Suprapubic skin (tissue), 4 donors: ENCODE results near the gene FKBP4. TPM values are rescaled to one million over a fixed set of nuclear protein-coding genes. Genes with fewer than 3 reads are reported as not detected.

ENCODE experiments used
- DNase-seq, 2 donors: peaks; one replicate each; pipeline ENCODE4 v3.0.0-alpha.2; 2019; ENCODE audit warnings: low spot score in 2 of 2
- H3K27ac ChIP-seq: fragments of 200-600 bp; sonication (generic); one replicate; pipeline ENCODE4 v1.5.1; 2019
- H3K27me3 ChIP-seq: fragments of 200-600 bp; sonication (generic); one replicate; pipeline ENCODE4 v1.5.1; 2019
- H3K36me3 ChIP-seq: fragments of 200-600 bp; sonication (generic); one replicate; pipeline ENCODE4 v1.5.1; 2019
- H3K4me1 ChIP-seq: fragments of 200-600 bp; sonication (generic); one replicate; pipeline ENCODE4 v1.5.1; 2019
- H3K4me3 ChIP-seq: fragments of 200-600 bp; sonication (generic); one replicate; pipeline ENCODE4 v1.5.1; 2019; ENCODE audit warnings: mild to moderate bottlenecking
- H3K9me3 ChIP-seq: fragments of 200-600 bp; sonication (generic); one replicate; pipeline ENCODE4 v1.5.1; 2019
- EP300 ChIP-seq: sonication (generic); formaldehyde crosslinking; IDR thresholded peaks from one replicate; pipeline ENCODE4 v1.6.1; 2017; ENCODE audit warnings: antibody characterized with exemption
- POLR2A ChIP-seq, 2 donors: fragments of 450-650 bp; IDR thresholded peaks; one replicate each; pipeline ENCODE4 v1.6.1; 2017; ENCODE audit warnings: antibody characterized with exemption in 2 of 2, mild to moderate bottlenecking in 2 of 2, moderate library complexity in 2 of 2
- POLR2AphosphoS5 ChIP-seq, 3 donors: sonication (generic); formaldehyde crosslinking; IDR thresholded peaks; one replicate each; pipeline ENCODE4 v1.6.1; 2017; ENCODE audit warnings: antibody characterized with exemption in 3 of 3
- WGBS: methylation state at CpG from one replicate; pipeline ENCODE4 v1.1.5; 2018; 5-methylcytosine and 5-hydroxymethylcytosine counted together
- total RNA-seq, 4 donors: library from RNA; depleted of rRNA; stranded (reverse); fragments of >200 nt; gene quantifications; one replicate each; pipeline ENCODE4 v1.1.0, GENCODE V29; 2016
- TF ChIP-seq, protein P1 (sequence below), 2 donors: fragments of 200-600 bp in 1 of 2; fragments of 450-650 bp in 1 of 2; sonication (generic) in 1 of 2; IDR thresholded peaks; one replicate each; pipeline ENCODE4 v1.5.1; 2016 to 2019; ENCODE audit warnings: antibody characterized with exemption in 2 of 2, mild to moderate bottlenecking in 1 of 2, moderate library complexity in 1 of 2

The FKBP4 gene
- total RNA-seq, 4 donors from 2014 or later: 54.3 to 65.6 (median 59.5) TPM

- H3K4me3 ChIP-seq: no peak overlapping the region
- no peak for DNase-seq
- WGBS: 85% methylated on average over 9 of the region's 9 CpGs
- peaks cover 31% of the 10 kb centered on the region for H3K36me3 ChIP-seq
- H3K4me1 ChIP-seq: peaks cover 3% of the 10 kb centered on the region
- no peaks in the 10 kb centered on the region for H3K9me3 ChIP-seq
- no peaks in the 10 kb centered on the region for H3K27me3 ChIP-seq
- no peak for TF ChIP-seq POLR2A (IDR thresholded peaks at IDR 0.05)
- no peak for TF ChIP-seq EP300
- no peak for TF ChIP-seq POLR2AphosphoS5 (IDR thresholded peaks at IDR 0.05)
- TF ChIP-seq, protein P1, sequence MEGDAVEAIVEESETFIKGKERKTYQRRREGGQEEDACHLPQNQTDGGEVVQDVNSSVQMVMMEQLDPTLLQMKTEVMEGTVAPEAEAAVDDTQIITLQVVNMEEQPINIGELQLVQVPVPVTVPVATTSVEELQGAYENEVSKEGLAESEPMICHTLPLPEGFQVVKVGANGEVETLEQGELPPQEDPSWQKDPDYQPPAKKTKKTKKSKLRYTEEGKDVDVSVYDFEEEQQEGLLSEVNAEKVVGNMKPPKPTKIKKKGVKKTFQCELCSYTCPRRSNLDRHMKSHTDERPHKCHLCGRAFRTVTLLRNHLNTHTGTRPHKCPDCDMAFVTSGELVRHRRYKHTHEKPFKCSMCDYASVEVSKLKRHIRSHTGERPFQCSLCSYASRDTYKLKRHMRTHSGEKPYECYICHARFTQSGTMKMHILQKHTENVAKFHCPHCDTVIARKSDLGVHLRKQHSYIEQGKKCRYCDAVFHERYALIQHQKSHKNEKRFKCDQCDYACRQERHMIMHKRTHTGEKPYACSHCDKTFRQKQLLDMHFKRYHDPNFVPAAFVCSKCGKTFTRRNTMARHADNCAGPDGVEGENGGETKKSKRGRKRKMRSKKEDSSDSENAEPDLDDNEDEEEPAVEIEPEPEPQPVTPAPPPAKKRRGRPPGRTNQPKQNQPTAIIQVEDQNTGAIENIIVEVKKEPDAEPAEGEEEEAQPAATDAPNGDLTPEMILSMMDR (IDR thresholded peaks at IDR 0.05): no peak
- H3K27ac ChIP-seq: no peak overlapping the region
Measured at GRCh38 chr12:2844786-2845185, 50.0 kb downstream of the FKBP4 start.

DNA sequence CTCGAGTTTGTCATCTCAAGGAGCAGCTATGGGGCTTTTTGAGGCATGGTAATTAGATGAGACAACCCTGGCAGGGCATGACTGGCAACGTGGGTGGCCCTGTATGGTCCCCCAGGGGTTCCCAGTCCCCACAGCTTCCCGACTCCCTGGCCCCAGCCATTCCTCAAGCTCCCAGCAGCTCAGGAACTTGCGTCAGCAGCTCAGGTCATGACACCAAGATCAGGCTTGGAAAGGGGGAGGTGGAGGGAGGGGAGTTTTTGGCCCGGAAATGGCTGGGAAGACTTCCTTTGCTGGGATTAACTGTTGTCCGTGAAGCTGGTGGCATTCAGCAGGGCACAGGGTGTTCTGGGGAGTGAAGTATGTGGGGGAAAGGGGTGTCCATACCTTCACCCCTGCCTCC is 50.5 kb downstream of the FKBP4 start:
- H3K4me1 ChIP-seq: peaks cover 3% of the 10 kb centered on the region
- no peaks in the 10 kb centered on the region for H3K27me3 ChIP-seq
- 38% methylated on average over 6 of the region's 6 CpGs for WGBS
- H3K27ac ChIP-seq: no peak overlapping the region
- no peaks in the 10 kb centered on the region for H3K9me3 ChIP-seq
- TF ChIP-seq POLR2A (IDR thresholded peaks at IDR 0.05) (no peak), POLR2AphosphoS5 (IDR thresholded peaks at IDR 0.05) (no peak)
- peaks cover 34% of the 10 kb centered on the region for H3K36me3 ChIP-seq
- no peak overlapping the region for H3K4me3 ChIP-seq
- DNase-seq: no peak

GRCh38 chr12:2851931-2852330 is 57.2 kb downstream of the FKBP4 start:
- H3K36me3 ChIP-seq: peaks cover 9% of the 10 kb centered on the region
- no peaks in the 10 kb centered on the region for H3K9me3 ChIP-seq
- TF ChIP-seq, protein P1 (IDR thresholded peaks at IDR 0.05): no peak
- TF ChIP-seq POLR2AphosphoS5 (IDR thresholded peaks at IDR 0.05): no peak
- TF ChIP-seq POLR2A (IDR thresholded peaks at IDR 0.05): no peak
- no peak for TF ChIP-seq EP300
- no peak overlapping the region for H3K4me3 ChIP-seq
- no peaks in the 10 kb centered on the region for H3K27me3 ChIP-seq
- no peak for DNase-seq
- H3K4me1 ChIP-seq: no peaks in the 10 kb centered on the region
- WGBS: 91% methylated on average over 3 of the region's 3 CpGs
- no peak overlapping the region for H3K27ac ChIP-seq

DNA sequence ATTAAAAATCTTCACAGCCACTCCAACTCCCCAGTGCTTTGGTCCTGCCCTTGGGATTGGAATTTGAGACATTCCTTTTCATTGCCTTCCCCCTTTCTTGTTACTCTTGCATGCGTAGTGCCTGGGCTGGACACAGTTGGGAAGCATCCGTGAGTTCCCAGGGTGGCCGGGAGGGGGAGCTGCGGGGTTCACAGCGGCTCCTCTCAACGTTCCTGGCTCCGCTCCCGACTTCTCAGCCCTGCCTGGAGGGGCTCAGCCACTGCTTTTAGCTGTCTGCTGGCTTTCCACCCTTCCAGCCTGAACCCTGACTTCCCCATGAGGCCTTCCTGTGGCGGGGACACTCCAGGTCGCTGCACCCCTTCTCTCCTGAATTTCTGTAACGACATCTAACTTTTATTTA is 58.9 kb downstream of the FKBP4 start:
- Histone ChIP-seq H3K4me3 (no peak overlapping the region), H3K9me3 (no peaks in the 10 kb centered on the region), H3K27ac (no peak overlapping the region), H3K36me3 (peaks cover 17% of the 10 kb centered on the region), H3K4me1 (no peaks in the 10 kb centered on the region), H3K27me3 (no peaks in the 10 kb centered on the region)
- DNase-seq: peak; percentile 83 to 87
- TF ChIP-seq POLR2AphosphoS5 (IDR thresholded peaks at IDR 0.05): no peak
- TF ChIP-seq, protein P1 (IDR thresholded peaks at IDR 0.05): peak; percentile 66 to 89
- WGBS: 27% methylated on average over 11 of the region's 11 CpGs

Other genes starting within 250 kb of the FKBP4 start
- 10 to 100 TPM; 22.4 to 93.3 (median 35.8) TPM for gene ITFG2, start 17.7 kb downstream of the FKBP4 start, total RNA-seq
- gene NRIP2, start 40.1 kb downstream of the FKBP4 start, total RNA-seq: 1 to 10 TPM in 3 of 4 donors, under 1 TPM in 1; 0.48 to 4.7 (median 1.9) TPM
- gene TEX52, start 62.1 kb downstream of the FKBP4 start, total RNA-seq: not detected
- gene FOXM1, start 82.2 kb downstream of the FKBP4 start, total RNA-seq: 1 to 10 TPM; 4.1 to 9.2 (median 7.1) TPM
- 10 to 100 TPM; 17.2 to 33.1 (median 21.0) TPM for gene RHNO1, start 82.3 kb downstream of the FKBP4 start, total RNA-seq
- gene TULP3, start 95.9 kb downstream of the FKBP4 start, total RNA-seq: 10 to 100 TPM; 21.0 to 55.8 (median 35.6) TPM
- 10 to 100 TPM; 13.0 to 28.4 (median 17.2) TPM for gene TEAD4, start 164.4 kb downstream of the FKBP4 start, total RNA-seq